Chondrocyte (in vitro differentiated cells): Measurements from ENCODE around the gene SVIL. TPM values are rescaled to one million over a fixed set of nuclear protein-coding genes. Genes with fewer than 3 reads are reported as not detected.
A peak's percentile ranks its signal among the peaks of the same experiment; 100 is the strongest.

Experiments used
- DNase-seq: peaks from one replicate; pipeline ENCODE4 v3.0.0; 2021; ENCODE audit warnings: mixed read lengths, low spot score
- H3K27ac Mint-ChIP-seq: one replicate; pipeline ENCODE4 v1.8.0; 2021; ENCODE audit warnings: mild to moderate bottlenecking, moderate library complexity, mixed read lengths; ENCODE audit not compliant: unreplicated experiment
- H3K27me3 Mint-ChIP-seq: 2 replicates; pipeline ENCODE4 v1.8.0; 2021; ENCODE audit warnings: low read depth, mixed read lengths
- H3K36me3 Mint-ChIP-seq: 2 replicates; pipeline ENCODE4 v1.8.0; 2021; ENCODE audit warnings: low read depth, mixed read lengths
- H3K4me1 Mint-ChIP-seq: 2 replicates; pipeline ENCODE4 v1.8.0; 2021; ENCODE audit warnings: low read depth, mild to moderate bottlenecking, mixed read lengths
- H3K4me3 Mint-ChIP-seq: one replicate; pipeline ENCODE4 v1.8.0; 2021; ENCODE audit warnings: mild to moderate bottlenecking, moderate library complexity, mixed read lengths; ENCODE audit not compliant: unreplicated experiment
- H3K9me3 Mint-ChIP-seq: 2 replicates; pipeline ENCODE4 v1.8.0; 2021; ENCODE audit warnings: low read depth, mixed read lengths
- total RNA-seq: library from RNA; stranded (reverse); gene quantifications from 3 replicates; pipeline ENCODE4 v1.2.1, GENCODE V29; 2021
- TF ChIP-seq, protein P1 (sequence below): fragments of 200-600 bp; sonication (generic); IDR thresholded peaks from 2 replicates; pipeline ENCODE4 v1.5.0; 2021; ENCODE audit warnings: antibody characterized with exemption, mild to moderate bottlenecking, moderate library complexity

Gene SVIL
- total RNA-seq, 1 donor from 2014 or later, result 112 TPM

DNA sequence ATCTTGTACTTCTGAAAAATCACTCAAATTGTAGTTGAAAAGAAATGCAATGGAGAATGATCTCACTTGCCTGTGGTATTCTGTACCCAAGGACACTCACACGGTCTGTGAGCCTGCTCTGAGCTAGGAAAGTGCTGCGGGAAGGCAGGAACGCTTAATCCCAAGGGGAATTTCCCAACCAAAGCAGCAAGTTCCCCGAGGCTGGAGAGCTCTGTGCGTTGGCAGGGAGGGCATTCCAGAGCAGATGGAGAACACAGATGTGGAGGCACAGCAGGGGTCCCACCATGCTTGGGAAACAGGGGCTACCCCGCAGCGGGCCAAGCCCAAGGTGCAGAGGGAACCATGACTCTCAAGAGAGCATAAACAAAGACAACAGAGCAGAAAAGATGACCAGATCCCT, 13.6 kb downstream of the SVIL start:
- Mint-ChIP-seq H3K4me1 (peaks cover 47% of the 10 kb centered on the region), H3K9me3 (no peaks in the 10 kb centered on the region), H3K27ac (peak overlapping the region; percentile 96), H3K36me3 (no peaks in the 10 kb centered on the region), H3K27me3 (no peaks in the 10 kb centered on the region), H3K4me3 (peak overlapping the region; percentile 48)
- TF ChIP-seq, protein P1, sequence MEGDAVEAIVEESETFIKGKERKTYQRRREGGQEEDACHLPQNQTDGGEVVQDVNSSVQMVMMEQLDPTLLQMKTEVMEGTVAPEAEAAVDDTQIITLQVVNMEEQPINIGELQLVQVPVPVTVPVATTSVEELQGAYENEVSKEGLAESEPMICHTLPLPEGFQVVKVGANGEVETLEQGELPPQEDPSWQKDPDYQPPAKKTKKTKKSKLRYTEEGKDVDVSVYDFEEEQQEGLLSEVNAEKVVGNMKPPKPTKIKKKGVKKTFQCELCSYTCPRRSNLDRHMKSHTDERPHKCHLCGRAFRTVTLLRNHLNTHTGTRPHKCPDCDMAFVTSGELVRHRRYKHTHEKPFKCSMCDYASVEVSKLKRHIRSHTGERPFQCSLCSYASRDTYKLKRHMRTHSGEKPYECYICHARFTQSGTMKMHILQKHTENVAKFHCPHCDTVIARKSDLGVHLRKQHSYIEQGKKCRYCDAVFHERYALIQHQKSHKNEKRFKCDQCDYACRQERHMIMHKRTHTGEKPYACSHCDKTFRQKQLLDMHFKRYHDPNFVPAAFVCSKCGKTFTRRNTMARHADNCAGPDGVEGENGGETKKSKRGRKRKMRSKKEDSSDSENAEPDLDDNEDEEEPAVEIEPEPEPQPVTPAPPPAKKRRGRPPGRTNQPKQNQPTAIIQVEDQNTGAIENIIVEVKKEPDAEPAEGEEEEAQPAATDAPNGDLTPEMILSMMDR, result no peak
- DNase-seq, result no peak

DNA sequence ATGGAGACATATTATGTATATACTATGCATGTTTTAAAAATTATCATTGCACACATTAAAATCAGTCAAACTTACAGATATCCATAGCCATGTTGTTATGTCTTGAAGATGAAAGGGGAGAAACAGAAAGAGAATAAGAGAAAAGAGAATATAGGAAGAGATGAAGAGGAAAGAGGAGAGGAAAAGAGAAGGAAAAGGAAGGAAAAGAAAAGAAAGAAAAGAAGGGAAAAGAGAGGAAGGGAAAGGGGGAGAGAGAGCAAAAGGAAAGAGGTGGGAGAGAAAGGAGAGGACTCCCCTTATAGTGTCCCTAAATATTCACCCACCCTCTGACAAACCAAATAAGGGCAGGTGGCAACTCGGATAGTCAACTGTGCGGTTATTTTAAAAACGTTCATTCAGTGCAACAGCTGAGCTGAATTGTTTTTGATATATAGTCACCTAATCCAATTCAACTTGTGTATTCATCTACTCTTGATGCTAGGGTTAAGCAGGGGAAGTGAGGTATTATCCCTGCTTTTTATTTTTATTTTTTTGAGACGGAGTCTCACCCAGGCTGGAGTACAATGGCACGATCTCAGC, 14.6 kb downstream of the SVIL start:
- H3K36me3 Mint-ChIP-seq, result no peaks in the 10 kb centered on the region

DNA sequence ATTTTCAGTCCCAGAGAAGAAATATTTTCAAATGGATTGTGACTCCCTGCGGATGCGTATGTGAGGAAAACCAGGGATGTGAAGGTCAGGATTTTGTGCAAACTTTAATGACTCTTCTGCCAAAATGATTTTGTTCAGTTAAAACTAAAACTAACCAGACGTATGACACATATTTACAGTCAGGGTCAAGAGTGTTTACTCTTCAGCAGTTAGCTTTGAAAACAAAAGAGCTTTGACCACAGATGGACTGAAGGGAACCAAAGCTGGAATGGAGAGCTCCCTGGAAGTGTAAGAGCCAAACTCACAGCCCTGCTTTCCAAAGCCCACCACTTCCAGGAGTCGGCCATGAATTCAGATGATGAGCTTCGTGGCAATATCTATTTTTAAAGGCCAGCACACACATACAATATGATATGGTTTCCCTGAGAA, 15.5 kb downstream of the SVIL start:
- peaks cover 3% of the 10 kb centered on the region for H3K9me3 Mint-ChIP-seq
- peak overlapping the region; percentile 25 for H3K4me3 Mint-ChIP-seq
- H3K4me1 Mint-ChIP-seq, result peaks cover 40% of the 10 kb centered on the region
- DNase-seq, result no peak
- H3K27me3 Mint-ChIP-seq, result no peaks in the 10 kb centered on the region
- no peaks in the 10 kb centered on the region for H3K36me3 Mint-ChIP-seq
- H3K27ac Mint-ChIP-seq, result peak overlapping the region; percentile 75
- TF ChIP-seq, protein P1, result no peak

More for the DNA sequence above, 14.6 kb downstream of the SVIL start:
- Mint-ChIP-seq H3K27me3 (no peaks in the 10 kb centered on the region), H3K9me3 (no peaks in the 10 kb centered on the region), H3K4me1 (peaks cover 46% of the 10 kb centered on the region), H3K4me3 (no peak overlapping the region), H3K27ac (peak overlapping the region; percentile 53)
- no peak for DNase-seq
- TF ChIP-seq, protein P1, result no peak

DNA sequence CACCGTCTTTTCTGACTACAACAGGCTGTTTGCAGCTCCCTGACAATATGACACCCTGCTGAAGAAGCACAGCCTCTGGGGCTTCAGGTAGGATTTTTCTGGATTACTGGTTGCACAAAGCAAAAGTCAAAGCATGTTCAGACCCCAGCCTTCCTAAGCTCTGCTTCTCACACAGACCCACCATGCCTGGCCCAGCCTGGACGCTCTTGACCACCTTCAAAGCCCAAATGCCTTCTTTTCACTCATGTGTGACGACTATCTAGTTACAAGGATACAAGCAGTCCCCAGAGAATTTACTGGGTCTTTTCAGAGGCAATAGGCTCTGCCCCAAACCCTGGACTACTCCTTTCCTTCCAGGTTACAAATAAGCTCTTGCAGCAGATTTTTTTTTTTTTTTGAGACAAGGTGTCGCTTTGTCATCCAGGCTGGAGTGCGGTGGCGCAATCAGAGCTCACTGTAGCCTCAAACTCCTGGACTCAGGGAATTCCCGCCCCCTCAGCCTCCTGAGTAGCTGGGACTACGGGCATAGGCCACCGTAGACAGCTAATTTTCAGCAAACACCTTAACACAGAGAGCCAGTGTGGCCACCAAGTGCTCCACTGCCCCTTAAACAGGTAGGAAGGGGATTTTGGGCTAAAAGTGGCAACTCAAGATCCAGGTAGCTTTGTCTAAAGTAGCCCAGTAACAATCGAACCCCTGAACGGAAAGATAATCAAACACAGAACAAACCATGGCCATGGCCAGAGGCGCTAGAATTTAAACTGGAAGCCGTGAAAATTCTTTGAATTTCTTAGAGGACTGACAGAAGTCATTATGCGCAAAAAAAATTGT, 16.2 kb downstream of the SVIL start:
- H3K4me3 Mint-ChIP-seq, result peak overlapping the region; percentile 31
- H3K27me3 Mint-ChIP-seq, result no peaks in the 10 kb centered on the region
- H3K9me3 Mint-ChIP-seq, result peaks cover 4% of the 10 kb centered on the region
- H3K36me3 Mint-ChIP-seq, result no peaks in the 10 kb centered on the region
- peaks cover 40% of the 10 kb centered on the region for H3K4me1 Mint-ChIP-seq
- TF ChIP-seq, protein P1, result no peak
- DNase-seq, result no peak
- peak overlapping the region; percentile 75 for H3K27ac Mint-ChIP-seq

DNA sequence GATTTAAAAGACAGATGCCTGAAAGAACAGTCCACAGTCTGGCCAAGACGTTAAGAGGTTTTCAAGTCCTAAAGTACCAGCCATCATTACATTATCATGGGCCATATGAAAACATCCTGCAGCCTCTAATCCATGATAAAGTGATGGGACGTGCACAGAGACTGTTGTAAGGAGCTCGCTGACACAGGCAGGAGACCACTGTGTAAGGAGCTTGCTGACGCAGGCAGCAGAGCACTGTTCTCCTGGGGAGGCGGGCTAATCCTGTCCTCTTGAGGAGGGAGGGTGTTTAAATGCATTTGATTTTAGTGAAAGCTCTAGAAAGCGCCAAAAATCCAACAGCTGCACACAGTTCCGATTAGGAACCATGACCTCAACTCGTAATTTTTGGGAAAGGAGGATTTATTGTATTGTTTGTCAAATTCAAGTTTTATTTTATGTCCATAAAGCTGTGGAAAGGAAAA, 16.9 kb downstream of the SVIL start:
- Mint-ChIP-seq H3K27me3 (no peaks in the 10 kb centered on the region), H3K27ac (no peak overlapping the region), H3K4me3 (no peak overlapping the region), H3K9me3 (peaks cover 4% of the 10 kb centered on the region), H3K4me1 (peaks cover 37% of the 10 kb centered on the region), H3K36me3 (no peaks in the 10 kb centered on the region)
- DNase-seq, result no peak
- TF ChIP-seq, protein P1, result no peak
